Natural killer cell treated with Interleukin-12 subunit alpha and Interleukin-12 subunit beta and Interleukin-15 and Interleukin-18, amount 100 ng/mL, for 72 hours (primary cell): ENCODE measurements around the gene TMEM88. TPM values are rescaled to one million over a fixed set of nuclear protein-coding genes. Genes with fewer than 3 reads are reported as not detected.
"Not testable (repeated sequence)": the region's sequence is repeated elsewhere in the genome, so short reads cannot be mapped to it uniquely, and the experiment has no call there.

Experiments
- ATAC-seq, 2 donors: fragments of 150-1000 bp; cut with Tn5 transposase in 1 of 2; sonication (Bioruptor Pico), chemical (Tn5 transposase) in 1 of 2; 2 replicates each; pipeline ENCODE4 v1.10.0; 2021
- DNase-seq: peaks from one replicate; pipeline ENCODE4 v3.0.0; 2022; ENCODE audit warnings: low spot score
- H3K27ac Mint-ChIP-seq, 2 donors: 1 replicate in 1 of 2; 2 replicates in 1 of 2; pipeline ENCODE4 v1.8.0; 2022; ENCODE audit warnings: mixed read lengths in 2 of 2, mild to moderate bottlenecking in 1 of 2, moderate library complexity in 1 of 2
- H3K27me3 Mint-ChIP-seq, 2 donors: 1 replicate in 1 of 2; 2 replicates in 1 of 2; pipeline ENCODE4 v1.8.0; 2022; ENCODE audit warnings: mixed read lengths in 2 of 2
- H3K36me3 Mint-ChIP-seq: one replicate; pipeline ENCODE4 v1.8.0; 2022; ENCODE audit warnings: mixed read lengths
- H3K4me1 Mint-ChIP-seq, 2 donors: 1 replicate in 1 of 2; 2 replicates in 1 of 2; pipeline ENCODE4 v1.8.0; 2022; ENCODE audit warnings: low read depth in 2 of 2, mixed read lengths in 2 of 2, mild to moderate bottlenecking in 1 of 2
- H3K4me3 Mint-ChIP-seq: one replicate; pipeline ENCODE4 v1.8.0; 2022; ENCODE audit warnings: mixed read lengths
- H3K9me3 Mint-ChIP-seq: 2 replicates; pipeline ENCODE4 v1.8.0; 2022; ENCODE audit warnings: mixed read lengths
- total RNA-seq, 2 donors: library from RNA; stranded (reverse); gene quantifications; one replicate each; pipeline ENCODE4 v1.2.3, GENCODE V29; 2022

The TMEM88 gene
- total RNA-seq, 2 donors from 2014 or later, result 2.4 to 2.7 TPM

DNA sequence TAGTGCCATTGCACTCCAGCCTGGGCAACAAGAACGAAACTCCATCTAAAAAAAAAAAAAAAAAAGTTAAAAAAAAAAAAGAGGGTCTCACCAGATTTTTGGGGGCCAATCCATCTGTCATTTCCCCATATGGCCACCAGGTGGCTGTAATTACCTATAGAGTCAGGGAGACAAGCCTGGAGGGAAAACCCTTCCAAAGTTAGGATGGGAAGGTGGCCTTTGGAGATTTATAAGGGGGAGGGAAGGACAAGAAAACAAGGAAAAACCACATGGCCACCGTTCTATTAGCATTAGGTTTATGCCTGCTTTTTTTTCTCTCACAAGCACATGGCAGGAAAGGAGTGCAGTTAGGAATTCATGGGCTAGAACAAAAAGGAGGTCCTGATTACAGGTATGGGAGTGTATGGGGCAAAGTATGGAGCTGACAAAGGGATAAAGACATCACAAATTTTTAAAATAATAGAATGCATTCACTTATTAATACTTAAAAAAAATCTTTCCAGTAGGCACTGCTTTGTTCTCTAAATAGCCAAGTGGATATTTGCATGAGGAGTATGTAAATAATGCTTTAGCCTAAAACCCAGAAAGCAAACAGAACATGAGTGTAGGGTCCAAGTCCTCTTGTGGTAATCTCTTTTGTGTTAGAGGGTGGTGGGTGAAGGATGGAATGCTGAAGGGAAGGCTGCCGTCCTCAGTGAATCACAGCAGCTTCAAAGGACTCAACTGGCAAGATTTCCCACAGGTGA, 8.0 kb downstream of the TMEM88 start:
- DNase-seq (peak; percentile 70), ATAC-seq (no peak)
- H3K27me3 Mint-ChIP-seq, result no peaks in the 10 kb centered on the region
- peaks cover 24 to 26% of the 10 kb centered on the region in 2 donors for H3K4me1 Mint-ChIP-seq
- no peaks in the 10 kb centered on the region for H3K9me3 Mint-ChIP-seq
- peaks cover 6% of the 10 kb centered on the region for H3K36me3 Mint-ChIP-seq
- no peak overlapping the region for H3K4me3 Mint-ChIP-seq
- no peak overlapping the region for H3K27ac Mint-ChIP-seq

DNA sequence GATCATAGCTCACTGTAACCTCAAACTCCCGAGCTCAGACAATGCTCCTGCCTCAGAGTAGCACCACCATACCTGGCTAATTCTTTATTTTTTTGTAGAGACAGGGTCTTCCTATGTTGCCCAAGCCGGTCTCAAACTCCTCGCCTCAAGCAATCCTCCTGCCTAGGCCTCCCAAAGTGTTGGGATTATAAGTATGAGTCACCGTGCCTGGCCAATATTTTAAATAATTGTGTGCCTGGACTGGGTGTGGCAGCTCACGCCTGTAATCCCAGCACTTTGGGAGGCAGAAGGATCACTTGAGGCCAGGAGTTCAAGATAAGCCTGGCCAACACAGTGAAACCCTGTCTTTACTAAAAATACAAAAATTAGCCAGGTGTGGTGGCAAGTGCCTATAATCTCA, 9.5 kb downstream of the TMEM88 start:
- H3K9me3 Mint-ChIP-seq, result not testable (repeated sequence)

DNA sequence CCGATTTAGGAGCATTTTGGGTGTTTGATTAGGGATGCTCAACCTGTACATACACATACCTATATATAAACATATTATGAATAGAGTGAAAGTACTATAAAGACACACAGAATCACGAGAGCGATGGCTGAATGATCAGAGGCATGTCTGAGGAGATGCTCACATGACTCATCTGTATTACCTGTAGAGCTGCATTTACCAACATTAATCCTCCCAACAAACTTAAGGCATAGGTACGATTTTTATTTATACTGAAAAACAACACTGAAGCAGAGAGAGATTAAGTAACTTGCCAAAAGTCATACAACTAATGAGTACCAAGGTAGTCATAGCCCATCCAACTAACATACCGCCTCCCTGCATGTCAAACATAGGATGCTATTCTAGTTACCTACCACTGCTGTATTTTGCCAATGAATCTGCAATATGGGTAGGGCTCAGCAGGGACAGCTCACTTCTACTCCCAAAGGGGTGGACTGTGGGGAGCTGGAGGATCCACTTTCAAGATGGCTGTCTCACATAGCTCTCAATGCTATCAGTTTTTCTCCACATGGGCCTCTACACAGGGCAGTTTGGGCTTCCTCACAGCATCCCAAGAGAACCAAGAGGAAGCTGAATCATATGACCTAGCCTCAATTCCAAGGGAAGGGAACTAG, 10.3 kb downstream of the TMEM88 start:
- H3K4me3 Mint-ChIP-seq, result no peak overlapping the region
- H3K27me3 Mint-ChIP-seq, result no peaks in the 10 kb centered on the region
- DNase-seq, result no peak
- H3K9me3 Mint-ChIP-seq, result no peaks in the 10 kb centered on the region
- H3K27ac Mint-ChIP-seq, result no peak overlapping the region
- no peaks in the 10 kb centered on the region for H3K36me3 Mint-ChIP-seq
- H3K4me1 Mint-ChIP-seq, result peaks cover 24 to 30% of the 10 kb centered on the region in 2 donors
- no peak for ATAC-seq

More for the DNA sequence above, 9.5 kb downstream of the TMEM88 start:
- ATAC-seq, H3K27me3 Mint-ChIP-seq, H3K36me3 Mint-ChIP-seq, DNase-seq, H3K4me3 Mint-ChIP-seq, H3K27ac Mint-ChIP-seq: not testable (repeated sequence)
- peaks cover 29 to 36% of the 10 kb centered on the region in 2 donors for H3K4me1 Mint-ChIP-seq

DNA sequence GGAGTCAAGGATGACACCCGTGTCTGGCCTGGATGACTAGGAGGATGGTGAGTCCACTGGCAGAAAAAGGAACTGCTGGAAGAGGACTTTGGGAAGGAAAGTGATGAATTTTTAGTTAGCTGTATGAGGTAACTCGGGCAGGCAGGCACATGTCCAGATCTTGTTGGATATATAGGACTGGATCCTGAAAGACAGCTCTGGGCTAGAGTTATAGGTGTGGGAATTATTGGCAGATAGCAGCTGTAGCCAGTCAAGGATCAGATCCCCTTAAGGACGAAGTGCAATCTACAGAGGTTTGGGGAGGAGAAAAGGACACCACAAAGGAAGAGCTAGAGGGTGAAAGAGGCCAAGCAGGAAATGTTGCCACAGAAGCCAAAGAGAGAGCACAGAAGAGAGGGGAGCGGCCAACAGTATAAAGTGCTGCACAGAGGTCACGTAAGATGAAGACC, 13.0 kb downstream of the TMEM88 start:
- Mint-ChIP-seq H3K9me3 (no peaks in the 10 kb centered on the region), H3K27ac (peak overlapping the region; percentile 77 to 84), H3K4me3 (peak overlapping the region; percentile 71), H3K27me3 (no peaks in the 10 kb centered on the region), H3K4me1 (peaks cover 20 to 26% of the 10 kb centered on the region in 2 donors), H3K36me3 (no peaks in the 10 kb centered on the region)
- DNase-seq (no peak), ATAC-seq (peak; percentile 72 to 81)

DNA sequence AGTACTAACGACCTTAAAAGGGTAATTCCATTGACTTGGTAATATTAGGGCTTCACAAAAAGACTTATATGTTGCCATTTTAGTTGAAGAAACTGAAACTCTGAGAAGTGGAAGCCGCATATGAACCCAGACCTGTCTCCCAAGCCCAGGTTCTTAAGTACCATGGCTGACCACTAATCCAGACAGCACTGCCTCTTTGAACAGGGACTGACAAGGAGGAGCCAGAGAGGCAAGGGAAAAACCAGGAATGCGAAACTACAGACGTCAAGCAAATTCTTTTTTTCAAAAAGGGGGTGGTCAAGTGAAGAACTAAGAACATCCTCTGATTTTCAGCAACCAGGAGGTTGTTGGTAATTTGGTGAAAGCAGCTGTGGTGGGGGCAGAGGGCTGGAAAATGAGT, 18.2 kb downstream of the TMEM88 start:
- peaks cover 10% of the 10 kb centered on the region in 2 donors for H3K4me1 Mint-ChIP-seq
- no peak overlapping the region for H3K4me3 Mint-ChIP-seq
- peak overlapping the region in 1 of 2 donors; percentile 14 for H3K27ac Mint-ChIP-seq
- DNase-seq (no peak), ATAC-seq (no peak)
- no peaks in the 10 kb centered on the region for H3K27me3 Mint-ChIP-seq
- H3K36me3 Mint-ChIP-seq, result peaks cover 5% of the 10 kb centered on the region
- no peaks in the 10 kb centered on the region for H3K9me3 Mint-ChIP-seq

DNA sequence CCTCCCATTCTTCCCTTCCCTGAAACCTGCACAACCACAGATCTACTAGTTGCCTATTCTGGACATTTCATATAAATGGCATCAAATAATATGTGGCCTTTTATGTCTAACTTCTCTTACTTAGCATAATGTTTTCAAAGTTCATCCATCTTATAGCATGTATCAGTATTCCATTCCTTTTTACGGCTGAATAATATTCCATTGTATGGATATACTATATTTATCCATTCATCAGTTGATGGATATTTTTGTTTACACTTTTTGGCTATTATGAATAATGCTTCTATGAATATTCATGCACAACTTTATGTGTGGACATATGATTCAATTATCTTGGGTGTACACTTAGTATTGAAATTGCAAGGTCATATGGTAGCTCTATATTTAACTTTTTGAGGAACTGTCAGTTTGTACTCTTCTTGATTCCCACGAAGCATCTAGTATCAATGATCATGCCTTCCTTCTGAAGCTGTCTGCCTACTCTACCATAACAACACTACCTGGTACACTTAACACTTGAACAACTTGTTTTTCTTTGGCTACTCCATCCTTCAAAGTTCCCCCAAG, 21.0 kb downstream of the TMEM88 start:
- DNase-seq (no peak), ATAC-seq (no peak)
- no peaks in the 10 kb centered on the region for H3K27me3 Mint-ChIP-seq
- no peak overlapping the region for H3K4me3 Mint-ChIP-seq
- no peaks in the 10 kb centered on the region for H3K9me3 Mint-ChIP-seq
- H3K4me1 Mint-ChIP-seq, result no peaks in the 10 kb centered on the region
- no peak overlapping the region for H3K27ac Mint-ChIP-seq
- peaks cover 5% of the 10 kb centered on the region for H3K36me3 Mint-ChIP-seq

DNA sequence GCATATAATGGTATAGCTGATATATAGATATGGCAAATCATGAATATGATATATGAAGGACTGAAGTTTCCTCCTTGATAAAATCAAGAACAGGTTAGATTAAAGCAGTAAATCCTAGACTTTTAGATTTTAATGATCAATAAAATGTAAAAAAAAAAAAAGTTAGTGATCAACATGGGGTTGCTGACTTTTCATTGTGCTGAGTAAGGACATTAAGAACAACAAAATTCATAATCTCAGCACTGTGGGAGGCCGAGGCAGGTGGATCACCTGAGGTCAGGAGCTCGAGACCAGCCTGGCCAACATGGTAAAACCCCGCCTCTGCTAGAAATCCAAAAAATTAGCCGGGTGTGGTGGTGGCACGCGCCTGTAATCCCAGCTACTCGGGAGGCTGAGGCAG, 23.4 kb downstream of the TMEM88 start:
- DNase-seq, result no peak

DNA sequence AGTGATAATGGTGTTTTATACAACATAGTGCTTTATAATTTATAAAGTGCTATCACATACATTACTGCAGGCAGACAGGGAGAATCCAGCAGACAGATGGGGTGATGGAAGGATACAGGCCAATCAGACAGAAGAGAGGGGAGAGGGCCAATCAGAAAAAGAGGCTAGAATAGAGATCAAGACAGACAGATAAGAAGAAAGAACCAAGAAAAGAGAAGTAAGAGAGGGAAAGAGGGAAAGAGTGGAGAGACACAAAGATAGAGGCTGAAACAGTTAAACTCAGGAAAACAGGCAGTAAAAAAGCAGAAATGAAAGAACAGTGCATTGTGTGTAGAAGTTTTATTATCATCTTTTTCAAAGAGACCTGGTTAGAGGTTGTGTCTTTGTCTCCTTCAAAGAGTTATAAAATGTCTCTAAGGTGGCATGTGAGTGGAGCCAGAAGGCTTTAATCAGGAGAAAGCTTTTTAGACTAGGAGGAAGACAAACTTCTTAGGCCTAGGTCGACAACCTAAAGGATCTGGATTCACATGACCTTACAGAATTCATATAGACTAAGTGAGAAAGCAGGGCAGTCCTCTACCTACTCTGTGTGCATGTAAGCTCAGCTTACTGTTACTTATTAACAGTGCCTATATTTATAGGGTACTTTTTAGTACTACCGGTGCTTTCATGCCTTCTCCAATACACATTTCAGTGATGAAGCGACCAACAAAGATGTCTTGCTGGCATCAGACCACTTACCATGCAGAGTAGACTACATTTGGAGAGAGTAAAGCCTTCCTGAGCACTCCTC, 25.4 kb downstream of the TMEM88 start:
- H3K27me3 Mint-ChIP-seq, result no peaks in the 10 kb centered on the region
- no peaks in the 10 kb centered on the region for H3K9me3 Mint-ChIP-seq
- DNase-seq (no peak), ATAC-seq (no peak)
- H3K4me1 Mint-ChIP-seq, result no peaks in the 10 kb centered on the region
- no peak overlapping the region for H3K4me3 Mint-ChIP-seq
- H3K36me3 Mint-ChIP-seq, result no peaks in the 10 kb centered on the region
- H3K27ac Mint-ChIP-seq, result no peak overlapping the region

More for the DNA sequence above, 23.4 kb downstream of the TMEM88 start:
- Mint-ChIP-seq H3K27me3 (no peaks in the 10 kb centered on the region), H3K9me3 (no peaks in the 10 kb centered on the region), H3K36me3 (peaks cover 5% of the 10 kb centered on the region), H3K27ac (no peak overlapping the region), H3K4me1 (no peaks in the 10 kb centered on the region), H3K4me3 (no peak overlapping the region)
- ATAC-seq, result no peak

DNA sequence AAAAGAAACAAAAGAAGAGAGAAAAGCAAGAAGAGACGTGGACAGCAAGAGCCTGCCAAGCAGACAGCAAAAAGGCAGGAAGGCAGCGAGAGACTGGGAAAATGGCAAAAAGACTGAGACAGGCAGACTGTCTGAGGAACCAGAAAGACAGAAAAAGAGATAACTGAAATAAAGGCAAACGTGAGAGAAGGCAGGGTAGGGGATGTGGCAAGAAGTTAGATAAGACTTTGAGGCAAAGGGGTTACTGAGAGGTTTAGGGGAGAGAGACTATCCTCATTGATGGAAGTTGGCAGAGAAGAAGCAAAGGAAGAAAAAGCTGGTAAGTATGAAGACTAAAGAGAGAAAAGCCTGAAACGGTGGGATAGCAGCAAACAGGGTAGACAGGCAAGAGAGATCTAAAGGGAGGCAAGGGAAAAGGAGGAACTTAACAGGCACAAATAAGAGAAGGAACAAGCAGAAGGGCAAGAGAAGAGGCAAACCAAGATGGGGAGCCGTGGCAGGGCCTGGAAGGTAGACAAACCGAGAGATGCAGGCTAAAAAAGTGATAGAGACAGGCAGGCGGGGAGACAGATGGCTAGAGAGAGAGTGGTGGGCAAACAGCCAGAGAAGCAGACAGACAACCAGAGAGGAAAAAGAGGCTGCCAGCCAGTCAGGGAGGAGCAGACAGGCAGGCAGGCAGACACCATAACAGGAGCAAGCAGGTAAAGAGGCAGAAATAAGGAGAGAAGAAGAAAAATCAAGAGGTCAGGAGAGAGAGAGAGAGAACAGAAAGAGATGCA, 26.6 kb downstream of the TMEM88 start:
- H3K36me3 Mint-ChIP-seq, result no peaks in the 10 kb centered on the region

DNA sequence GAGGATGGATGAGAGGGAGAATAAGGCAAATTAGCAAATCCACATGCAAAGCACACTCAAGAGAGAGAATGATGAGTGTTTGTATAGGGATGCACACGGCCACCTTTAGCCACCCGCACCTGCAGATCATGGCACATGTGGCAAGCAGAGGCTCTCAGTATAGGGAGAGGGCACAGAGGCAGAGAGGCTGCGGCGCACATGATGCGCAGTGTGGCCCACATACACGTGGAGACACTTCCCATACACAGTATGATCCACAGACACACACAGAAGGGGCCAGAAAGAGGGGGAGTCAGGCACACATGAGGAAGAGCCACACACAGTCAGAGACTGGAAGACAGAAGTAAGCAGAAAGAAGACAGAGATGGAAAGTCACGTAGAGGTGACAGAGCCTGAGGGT, 27.2 kb downstream of the TMEM88 start:
- Mint-ChIP-seq H3K27ac (no peak overlapping the region), H3K27me3 (no peaks in the 10 kb centered on the region), H3K9me3 (no peaks in the 10 kb centered on the region), H3K4me3 (no peak overlapping the region), H3K36me3 (no peaks in the 10 kb centered on the region), H3K4me1 (peaks cover 0 to 6% of the 10 kb centered on the region in 2 donors)
- ATAC-seq (no peak), DNase-seq (no peak)

More for the DNA sequence above, 26.6 kb downstream of the TMEM88 start:
- ATAC-seq (no peak), DNase-seq (no peak)
- H3K4me3 Mint-ChIP-seq, result no peak overlapping the region
- H3K27ac Mint-ChIP-seq, result no peak overlapping the region
- H3K9me3 Mint-ChIP-seq, result no peaks in the 10 kb centered on the region
- H3K27me3 Mint-ChIP-seq, result no peaks in the 10 kb centered on the region
- peaks cover 0 to 6% of the 10 kb centered on the region in 2 donors for H3K4me1 Mint-ChIP-seq

DNA sequence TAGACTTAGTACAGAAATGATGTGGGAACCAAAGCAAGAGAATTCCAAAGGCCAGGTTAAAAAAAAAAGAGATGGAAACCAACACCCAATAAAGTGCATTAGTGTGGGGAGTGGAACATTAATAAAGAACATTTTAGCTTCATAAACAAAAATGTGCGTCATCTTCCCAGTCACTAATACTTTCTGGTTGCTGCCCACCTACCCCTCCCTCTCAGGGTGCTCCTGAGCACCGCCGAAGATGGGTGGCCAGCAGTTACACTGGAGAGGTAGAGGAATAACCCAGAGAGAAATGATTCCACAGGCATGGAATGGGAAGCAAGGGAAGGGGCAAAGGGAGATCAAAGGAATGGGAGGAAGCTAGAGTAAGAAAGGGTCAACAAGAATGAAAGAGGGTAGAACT, 27.8 kb downstream of the TMEM88 start:
- Mint-ChIP-seq H3K4me1 (peaks cover 0 to 6% of the 10 kb centered on the region in 2 donors), H3K4me3 (no peak overlapping the region), H3K9me3 (no peaks in the 10 kb centered on the region), H3K27me3 (no peaks in the 10 kb centered on the region), H3K27ac (no peak overlapping the region), H3K36me3 (no peaks in the 10 kb centered on the region)
- ATAC-seq, result no peak
- DNase-seq, result no peak

DNA sequence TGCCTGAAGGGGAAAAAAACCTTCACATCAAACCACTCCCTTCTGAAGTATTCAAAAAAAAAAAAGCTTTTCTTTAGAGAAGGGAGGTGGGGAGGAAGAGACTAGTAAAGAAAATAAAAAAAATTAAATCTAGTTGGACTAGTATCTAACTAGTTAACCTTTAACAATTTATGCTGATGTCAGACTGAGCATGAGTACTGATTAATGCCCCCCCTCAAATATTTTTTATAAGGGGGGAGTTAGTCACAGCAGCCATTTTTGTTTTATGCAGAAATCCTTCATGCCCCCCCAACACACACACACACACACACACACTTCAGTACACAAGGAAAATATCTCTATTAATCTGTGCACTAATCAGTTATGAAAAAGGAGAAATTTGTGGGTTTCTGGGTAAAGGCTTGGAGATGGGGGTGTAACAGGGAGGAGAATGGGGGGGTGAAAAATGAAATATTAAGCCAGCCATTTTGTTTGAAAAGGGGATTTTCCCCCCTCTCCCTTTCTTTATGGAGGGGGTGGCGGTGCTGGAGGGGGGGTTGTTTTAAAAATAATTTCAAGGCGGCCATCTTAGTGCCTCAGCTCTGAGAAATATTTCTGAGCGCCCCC, 29.0 kb downstream of the TMEM88 start:
- DNase-seq (no peak), ATAC-seq (no peak)
- H3K4me1 Mint-ChIP-seq, result peaks cover 0 to 6% of the 10 kb centered on the region in 2 donors
- peak overlapping the region; percentile 69 for H3K4me3 Mint-ChIP-seq
- no peaks in the 10 kb centered on the region for H3K9me3 Mint-ChIP-seq
- no peaks in the 10 kb centered on the region for H3K36me3 Mint-ChIP-seq
- peak overlapping the region in 1 of 2 donors; percentile 12 for H3K27ac Mint-ChIP-seq
- H3K27me3 Mint-ChIP-seq, result no peaks in the 10 kb centered on the region
